GM18511 (cell line): ENCODE data around the gene NPAS3.
A peak's percentile ranks its signal among the peaks of the same experiment; 100 is the strongest.

ENCODE experiments used
- ATAC-seq: cut with Tn5 transposase; IDR thresholded peaks from one replicate; pipeline ENCODE4 v1.9.1; 2021; ENCODE audit warnings: mild to moderate bottlenecking, moderate library complexity; ENCODE audit not compliant: unreplicated experiment

Gene NPAS3

DNA sequence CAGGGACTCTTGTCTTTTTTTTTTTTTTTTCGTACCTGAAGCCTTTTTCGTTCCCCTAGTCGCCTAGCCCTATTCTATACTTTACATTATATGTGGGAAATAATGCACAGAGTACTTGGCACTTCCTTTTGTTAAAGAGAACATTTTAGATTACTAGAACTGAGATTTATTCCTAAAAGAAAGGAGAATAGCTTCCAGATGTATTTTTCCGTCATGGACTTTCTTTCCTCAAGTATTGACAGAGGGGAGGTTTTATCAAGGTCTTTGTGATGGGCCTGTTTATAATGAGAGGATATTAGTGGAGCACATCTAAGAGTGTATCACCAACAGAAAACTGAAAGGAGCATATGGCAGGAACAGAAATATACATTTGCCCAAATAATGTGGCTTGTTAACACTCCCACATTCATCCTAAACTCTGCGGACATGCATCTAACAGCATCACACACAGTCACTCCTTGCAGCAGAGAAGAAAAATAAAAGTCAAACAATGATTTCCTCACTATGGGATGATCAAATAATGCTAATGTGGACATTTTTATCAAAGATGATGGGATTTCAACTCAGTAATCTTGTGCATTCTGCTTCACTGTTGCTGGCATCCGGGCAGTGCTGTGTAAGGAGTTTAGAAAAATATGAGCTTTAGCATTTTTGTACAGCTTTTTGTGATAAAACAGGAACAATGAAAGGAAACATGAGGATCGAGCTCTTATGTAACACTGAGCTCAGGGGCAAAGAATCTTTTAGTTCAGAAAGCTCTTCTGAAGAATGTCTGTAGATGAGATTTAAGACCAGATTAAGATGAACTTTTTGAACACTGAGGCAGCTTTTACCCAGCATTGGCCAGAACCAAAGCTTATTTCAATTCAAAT, 829.1 kb downstream of the NPAS3 start:
- no peak for ATAC-seq

DNA sequence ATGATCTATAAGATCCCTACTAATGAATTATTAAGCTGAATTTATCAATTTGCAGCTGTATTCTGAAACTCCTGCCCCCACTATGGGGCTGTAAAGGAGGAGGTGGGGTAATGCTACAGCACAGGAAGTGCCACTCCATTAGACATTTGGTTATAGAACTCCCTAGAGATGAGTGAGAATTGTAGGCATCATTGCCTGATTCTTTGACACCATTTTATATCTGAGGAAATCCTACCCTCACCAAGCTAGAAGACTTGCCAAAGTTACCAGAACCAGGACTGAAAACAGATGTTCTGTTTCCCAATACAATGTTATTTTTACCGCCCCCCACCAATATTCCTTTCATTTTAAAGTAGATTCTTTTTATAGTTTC, 829.8 kb downstream of the NPAS3 start:
- ATAC-seq, result no peak

DNA sequence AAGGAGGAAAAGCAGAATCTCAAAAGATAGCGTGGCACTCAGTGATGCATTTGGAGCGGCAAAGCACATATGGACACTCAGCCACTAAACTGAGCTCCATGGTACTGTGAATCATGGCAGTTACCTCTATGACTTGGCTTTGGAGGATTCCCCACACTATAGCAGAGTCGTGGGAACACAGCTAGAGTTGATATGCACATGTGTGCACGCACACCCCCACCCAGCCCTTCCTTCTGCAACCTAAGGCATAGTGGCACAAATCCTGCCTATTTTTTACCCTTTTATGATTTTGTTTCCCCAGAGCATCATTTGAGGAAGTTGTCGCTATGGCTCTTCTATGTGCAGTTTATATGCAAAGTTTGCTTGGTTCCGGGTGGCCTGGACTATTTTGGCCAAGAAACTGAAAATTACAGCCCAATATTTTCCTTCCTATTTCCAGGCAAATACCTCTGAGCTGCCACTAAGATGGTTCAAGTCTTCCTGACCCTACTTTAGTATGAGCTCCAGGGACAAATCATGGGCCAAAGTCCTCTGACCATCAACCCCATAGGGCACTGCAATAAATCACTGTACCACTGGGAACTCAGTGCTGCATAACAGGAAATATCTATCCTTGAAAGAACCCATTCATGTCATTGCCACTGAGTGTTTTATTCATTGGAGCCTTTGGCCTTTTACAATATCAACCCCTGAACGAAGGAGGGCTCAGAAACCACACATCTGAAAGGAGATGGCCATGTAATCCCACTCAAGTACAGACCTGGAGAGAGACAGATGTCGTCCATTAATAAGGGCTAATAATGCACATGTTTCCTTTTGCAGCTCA, 834.7 kb downstream of the NPAS3 start:
- ATAC-seq, result no peak

DNA sequence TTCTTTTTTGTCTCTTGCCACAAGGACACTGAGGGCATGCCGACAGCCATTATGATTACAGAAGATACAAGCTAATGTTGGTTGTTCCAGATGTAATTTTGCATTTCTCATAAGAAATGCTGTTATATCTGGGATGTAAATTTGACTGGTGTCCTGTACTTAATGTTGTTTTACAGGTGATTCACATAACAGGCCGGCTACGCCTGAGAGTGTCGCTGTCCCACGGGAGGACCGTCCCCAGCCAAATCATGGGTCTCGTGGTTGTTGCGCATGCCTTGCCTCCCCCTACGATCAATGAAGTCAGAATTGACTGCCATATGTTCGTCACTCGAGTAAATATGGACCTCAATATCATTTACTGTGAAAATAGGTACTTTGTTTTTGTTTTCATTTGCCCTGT, 835.5 kb downstream of the NPAS3 start:
- ATAC-seq, result no peak

DNA sequence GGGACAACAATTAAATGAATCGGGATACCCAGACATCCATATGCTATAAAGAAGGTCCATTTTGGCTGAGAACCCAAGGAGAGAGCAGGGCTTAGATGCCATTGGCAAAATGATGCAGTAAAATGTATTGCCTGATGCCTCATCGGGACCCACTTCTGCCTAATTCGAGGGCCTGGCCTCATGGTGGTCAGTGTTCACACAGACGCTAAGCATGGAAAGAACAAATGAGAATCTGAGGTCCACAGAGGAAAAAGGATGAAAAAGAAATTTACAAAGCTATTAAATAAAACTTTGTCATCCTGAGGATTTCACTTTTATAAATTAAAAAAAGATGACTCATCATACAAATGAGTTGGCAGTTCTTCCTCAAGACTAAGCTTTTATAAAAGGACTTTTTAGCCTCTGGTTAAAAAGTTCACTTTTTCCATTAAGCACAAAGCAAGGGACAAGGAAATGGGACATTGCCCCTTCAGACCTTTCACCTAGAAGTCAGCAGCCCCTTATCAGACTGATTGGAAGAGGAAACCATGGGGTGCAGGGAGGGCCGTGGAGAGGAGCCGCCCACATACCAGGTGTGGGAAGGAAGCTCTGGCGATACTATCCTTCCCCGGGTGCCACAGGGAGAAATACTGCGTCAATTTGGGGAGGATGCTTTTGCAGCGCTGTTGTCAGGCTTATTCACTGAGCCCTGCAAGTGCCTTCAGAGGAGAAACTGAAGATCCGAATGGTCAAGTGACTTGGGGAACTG, 836.2 kb downstream of the NPAS3 start:
- no peak for ATAC-seq

DNA sequence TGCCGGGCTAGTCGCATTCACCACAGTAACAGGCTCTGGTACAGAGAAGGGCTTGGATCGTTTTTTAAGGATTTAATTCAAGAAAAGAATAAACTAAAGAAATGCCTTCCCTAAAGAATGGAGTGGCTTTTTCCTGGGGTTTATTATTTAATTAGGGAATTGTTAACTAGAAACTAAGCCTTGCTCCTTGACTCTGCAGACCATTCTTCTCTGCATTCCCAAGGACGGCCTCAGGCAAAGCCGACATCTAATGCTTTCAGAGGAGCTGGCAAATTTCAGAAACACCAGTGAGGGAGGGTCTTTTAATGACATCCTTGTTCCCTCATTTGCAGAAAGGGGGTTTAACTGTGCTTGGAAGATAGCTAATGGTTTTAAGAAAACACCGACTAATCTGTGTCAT, 838.2 kb downstream of the NPAS3 start:
- no peak for ATAC-seq

DNA sequence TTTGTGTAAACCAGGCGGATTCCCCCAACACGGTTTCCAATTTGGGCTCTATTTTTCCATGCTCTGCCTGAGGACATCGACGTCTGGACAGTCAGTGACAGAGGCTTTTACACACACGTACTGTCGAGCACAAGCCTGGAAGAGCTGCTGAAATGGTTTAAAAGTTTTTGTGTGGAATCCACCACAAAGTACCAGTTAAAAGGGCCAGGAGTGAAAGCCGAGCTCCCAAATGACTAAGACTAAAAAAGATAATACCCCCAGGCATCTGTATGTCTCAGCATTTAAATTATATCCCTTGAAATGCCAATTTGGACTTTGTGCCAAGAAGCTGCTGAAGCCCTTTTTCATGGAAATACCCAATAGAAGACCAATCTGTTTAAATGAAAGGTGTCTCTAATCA, 839.0 kb downstream of the NPAS3 start:
- ATAC-seq, result no peak

DNA sequence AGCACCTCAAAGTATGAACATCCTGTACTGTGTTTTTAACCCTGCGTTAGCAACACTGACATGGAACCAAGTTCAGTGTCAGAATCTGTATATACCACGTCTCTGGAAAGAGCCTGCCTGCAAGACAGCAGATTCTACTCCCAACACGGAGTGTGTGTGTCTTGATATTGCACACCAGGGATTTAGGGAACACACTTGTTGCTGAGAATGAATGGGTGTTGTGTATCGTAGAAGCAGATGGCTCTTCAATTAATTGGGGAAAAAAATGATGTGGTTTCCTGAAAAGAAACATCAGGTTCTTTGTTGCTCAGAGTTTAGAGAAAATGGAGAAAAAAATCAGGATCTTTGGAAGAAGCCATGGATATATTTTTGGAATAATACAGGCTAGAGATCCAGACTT, 841.4 kb downstream of the NPAS3 start:
- ATAC-seq, result no peak

DNA sequence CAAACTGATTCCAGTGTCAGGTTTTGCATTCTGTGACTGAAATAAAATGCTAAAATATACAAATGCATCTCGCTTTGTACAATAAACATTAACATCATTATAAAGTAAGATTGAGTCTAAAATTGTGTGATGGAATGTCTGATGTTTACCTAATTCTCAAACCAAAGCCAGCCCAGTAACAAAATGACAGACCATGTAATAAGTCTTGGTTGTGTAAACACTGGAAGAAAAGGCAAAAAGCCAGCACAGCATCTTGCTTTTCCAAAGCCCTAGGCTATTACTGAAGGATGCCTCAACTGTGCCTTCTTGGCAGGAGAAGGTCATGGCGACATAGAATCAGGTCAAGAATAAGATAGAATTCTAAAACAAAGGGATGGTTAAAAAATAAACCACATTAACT, 842.6 kb downstream of the NPAS3 start:
- no peak for ATAC-seq

DNA sequence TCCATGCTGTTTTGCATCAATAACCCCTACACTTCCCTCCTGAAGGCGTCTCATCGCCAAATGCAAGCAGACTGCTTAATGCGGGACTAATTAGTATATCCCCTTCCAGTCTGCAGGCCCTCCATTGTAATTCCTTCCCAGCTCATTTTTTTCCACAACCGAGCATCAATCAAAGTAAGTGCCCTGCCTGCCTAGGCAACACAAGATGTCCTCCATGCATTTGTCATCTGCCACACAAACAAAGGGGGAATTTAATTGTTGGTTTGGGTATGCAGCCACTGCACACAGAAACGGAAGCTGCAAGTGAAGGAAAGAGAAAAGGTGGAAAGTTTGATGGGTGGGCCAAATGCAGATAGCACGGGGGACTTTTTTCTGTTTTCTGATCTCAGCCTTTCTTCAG, 844.2 kb downstream of the NPAS3 start:
- ATAC-seq, result no peak

DNA sequence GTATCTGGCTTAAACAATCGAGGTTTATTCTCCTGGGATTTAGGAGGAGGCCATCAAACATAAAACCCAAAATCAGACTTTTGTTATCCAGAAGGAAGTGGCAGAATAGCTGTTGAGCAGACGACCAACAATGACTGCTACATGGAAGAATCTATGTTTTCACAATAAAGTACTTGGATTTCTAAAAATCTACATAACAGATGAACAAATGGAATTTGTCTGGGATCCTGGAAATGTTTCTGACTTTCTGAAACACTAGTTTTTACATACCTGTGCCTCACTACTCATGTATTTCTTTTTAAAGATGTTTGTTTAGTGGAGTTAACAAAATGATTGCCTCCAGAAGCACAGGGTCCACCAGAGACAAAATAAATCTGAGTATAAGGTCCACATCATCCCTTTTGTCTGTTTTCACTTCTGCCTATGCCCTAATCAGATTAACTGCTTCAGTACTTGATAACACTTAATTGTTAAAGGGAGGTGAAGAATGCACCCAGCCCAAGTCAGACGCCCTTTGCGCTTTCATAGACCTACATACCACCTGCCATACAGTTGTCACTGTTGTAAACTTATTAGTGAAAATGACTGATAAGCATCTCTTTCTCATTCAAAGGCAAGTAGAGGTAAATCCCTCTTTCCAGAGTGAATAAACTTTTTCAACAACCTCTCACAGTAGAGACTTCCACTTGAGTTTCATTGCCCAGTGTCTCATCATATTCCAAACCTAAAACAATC, 847.6 kb downstream of the NPAS3 start:
- no peak for ATAC-seq

DNA sequence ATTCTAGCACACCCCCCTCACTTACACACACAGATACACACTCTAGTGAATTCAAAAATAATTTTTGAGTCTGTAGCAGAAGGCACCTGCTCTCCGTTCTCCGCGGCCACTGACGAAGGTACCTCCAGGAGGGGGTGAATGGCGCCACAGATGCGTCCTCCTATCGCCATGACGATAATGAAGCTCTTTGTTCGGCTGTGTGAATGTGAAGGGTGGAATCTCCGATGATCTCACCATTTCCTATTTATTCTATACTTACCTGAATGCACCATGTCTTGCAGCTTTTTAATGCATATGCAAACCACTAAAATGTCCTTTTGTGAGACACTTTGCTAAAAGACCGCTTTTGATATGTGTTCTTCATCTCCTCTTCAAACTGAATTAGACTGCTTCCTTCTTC, 849.5 kb downstream of the NPAS3 start:
- no peak for ATAC-seq

DNA sequence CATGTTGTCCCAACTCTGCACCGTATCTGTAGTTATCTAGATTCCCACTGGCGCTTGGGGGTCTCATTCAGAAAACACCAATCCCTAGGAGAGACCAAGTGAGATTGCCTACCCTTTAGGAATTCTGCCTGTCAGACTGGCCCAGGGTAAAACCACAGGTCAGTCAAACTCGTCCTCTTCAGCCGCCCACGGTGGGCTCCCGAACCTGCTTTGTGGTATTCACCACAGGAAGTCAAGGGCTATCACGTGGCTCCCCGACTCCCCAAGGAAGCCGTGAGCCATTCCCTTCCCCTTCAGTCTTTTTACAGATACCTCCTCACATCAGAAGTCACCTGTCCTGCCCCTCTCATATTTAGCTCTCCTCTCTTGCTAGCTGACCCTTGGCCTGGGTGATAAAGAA, 852.3 kb downstream of the NPAS3 start:
- ATAC-seq, result peak; percentile 29

DNA sequence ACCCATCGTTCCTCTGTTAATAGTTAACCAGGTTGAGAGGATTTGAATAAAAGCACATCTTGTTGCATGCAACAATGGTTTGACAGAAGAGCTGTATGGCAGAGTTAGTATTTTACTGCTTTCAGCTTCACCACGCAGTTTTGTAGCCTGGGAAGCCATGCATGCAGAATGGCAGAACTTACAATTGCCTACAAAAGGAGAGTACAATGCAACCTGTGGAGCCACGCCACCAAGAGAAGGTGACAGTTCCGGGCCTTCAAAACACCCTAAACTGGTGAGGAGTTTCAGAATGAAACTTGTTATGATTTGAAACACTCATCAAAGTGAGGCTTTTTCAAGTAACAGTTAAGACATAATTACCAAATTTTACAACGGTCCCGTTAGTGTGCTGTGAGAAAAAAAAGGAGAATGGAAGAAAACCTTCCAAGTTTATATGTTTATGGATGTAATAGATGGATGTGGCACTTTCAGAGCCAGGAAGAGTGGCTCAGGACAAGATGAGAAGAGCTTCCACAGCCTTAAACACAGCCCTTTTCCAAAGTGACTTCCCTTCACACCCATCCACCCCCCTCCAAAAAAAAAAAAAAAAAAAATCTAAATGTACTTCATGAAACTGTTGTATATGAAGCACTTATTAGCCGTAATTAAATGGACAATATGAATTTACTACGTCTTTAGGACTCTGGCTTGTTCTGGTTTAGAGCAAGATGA, 853.5 kb downstream of the NPAS3 start:
- ATAC-seq, result peak; percentile 83

DNA sequence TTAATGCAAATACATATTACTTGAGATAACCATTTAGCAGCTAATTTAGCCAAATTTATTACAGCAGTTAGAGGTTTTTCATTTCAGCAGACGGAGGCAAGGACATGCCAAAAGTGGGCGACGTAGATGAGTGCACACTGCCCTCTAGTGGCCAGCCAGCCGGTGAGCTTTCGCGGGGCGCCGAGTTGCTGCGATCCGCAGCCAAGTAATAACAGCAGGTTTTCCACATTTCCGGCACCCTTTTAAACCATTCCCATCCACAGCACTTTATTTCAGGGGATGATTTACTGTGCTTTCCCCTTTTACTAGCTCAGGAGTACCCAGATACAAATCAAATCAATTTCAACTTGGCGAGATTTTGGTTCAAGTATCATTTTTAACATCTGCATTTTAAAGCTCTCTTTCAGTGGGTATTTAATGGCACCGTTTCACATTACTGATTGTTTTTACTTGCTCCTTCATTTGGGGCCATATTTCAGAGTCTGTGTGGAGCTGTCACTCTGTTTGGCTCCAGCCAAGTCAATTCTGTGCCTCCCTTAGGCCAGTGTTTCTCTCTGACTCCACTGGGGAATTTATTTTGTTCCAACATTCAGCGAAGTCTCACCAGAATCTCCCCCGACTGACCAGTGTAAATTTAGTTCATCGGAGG, 854.2 kb downstream of the NPAS3 start:
- peak; percentile 51 for ATAC-seq

DNA sequence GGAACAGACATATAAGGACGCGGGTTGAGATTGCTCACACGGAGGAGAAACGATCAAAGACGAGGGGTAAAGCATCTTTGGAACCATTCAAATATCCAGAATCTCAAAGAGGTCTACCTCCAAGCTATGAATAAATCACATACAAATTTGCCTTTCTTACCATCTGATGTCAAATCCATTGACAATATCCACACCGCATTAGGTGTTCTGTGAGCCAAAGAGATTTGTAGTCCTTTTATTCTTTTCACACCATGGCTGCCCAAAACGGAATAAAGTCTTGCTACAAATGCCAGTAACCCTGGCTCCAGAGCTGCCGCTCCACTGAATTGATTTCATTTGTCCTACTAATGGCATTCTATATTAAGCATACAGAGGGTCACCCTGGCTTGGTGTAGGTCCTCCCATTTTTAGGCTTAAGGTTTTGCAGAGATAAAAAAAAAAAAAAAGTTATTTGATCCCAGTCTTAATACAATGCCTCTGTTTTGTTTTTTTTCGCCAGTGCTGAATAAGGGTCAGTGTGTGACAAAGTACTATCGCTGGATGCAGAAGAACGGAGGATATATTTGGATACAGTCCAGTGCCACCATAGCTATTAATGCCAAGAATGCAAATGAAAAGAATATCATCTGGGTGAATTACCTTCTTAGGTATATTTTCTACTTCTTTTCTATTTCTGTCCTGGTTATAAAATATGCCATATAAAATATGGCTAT, 854.9 kb downstream of the NPAS3 start:
- ATAC-seq, result no peak

DNA sequence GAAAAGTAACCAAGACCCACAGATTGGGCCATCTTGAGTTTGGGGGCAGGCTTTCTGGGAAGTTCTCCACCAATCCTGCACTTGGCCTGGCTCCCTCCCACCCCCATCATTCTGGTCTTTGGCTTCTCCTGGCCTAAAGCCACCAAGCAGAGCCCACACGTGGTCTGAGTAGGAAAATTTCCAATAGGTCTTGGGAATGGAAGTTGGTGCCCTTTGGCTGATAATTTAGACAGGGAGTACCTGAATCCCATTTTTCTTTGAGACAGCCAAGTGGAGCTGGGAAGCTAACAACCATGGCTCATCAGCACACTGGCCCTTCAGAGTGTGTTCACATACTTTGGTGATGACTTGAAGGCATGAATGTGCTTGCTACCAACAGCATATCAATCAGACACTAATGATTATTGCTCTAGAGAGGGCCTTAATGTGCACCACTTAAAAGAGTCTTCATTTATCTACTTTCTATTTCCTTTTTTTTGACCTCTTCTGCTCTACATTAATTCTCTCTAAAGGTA, 856.2 kb downstream of the NPAS3 start:
- no peak for ATAC-seq

DNA sequence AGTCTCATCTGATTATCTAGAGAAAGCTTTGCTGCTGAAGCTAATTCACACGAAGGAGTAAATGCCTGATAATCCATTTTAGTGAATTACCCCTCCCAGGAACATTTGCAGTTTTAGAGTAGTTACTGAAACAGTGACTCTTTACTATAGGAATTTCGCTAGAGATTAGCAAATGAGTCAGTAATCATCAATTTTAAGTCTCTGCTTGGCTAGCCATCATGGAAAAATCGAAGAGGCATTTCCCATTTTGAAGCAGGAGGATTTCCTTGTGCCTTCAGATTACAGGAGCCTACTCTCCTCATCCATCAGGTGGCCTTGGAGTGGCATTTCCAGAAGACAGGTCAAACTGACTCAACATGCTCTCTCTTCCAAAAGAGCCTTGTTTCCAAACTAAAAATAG, 857.7 kb downstream of the NPAS3 start:
- no peak for ATAC-seq
